Measurements from ENCODE around the gene MEP1A.
"Not testable (repeated sequence)": the region's sequence is repeated elsewhere in the genome, so short reads cannot be mapped to it uniquely, and the experiment has no call there.

DNA sequence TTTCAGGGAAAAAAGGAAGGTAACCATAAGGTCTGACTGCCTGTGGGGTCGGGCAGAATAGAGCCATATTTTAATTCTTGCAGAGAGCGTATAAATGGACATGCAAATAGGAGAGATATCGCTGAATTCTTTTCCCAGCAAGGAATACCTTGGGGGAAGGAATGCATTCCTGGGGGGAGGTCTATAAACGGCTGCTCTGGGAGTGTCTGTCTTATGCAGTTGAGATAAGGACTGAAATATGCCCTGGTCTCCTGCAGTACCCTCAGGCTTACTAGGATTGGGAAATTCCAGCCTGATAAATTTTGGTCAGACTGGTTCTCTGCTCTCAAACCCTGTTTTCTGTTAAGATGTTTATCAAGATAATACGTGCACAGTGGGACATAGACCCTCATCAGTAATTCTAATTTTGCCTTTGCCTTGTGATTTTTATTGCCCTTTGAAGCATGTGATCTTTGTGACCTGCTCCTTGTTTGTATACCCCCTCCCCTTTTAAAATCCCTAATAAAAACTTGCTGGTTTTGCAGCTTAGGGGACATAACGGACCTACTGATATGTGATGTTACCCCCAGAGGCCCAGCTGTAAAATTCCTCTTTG, 49.2 kb downstream of the MEP1A start:
- TF ChIP-seq, protein P1, sequence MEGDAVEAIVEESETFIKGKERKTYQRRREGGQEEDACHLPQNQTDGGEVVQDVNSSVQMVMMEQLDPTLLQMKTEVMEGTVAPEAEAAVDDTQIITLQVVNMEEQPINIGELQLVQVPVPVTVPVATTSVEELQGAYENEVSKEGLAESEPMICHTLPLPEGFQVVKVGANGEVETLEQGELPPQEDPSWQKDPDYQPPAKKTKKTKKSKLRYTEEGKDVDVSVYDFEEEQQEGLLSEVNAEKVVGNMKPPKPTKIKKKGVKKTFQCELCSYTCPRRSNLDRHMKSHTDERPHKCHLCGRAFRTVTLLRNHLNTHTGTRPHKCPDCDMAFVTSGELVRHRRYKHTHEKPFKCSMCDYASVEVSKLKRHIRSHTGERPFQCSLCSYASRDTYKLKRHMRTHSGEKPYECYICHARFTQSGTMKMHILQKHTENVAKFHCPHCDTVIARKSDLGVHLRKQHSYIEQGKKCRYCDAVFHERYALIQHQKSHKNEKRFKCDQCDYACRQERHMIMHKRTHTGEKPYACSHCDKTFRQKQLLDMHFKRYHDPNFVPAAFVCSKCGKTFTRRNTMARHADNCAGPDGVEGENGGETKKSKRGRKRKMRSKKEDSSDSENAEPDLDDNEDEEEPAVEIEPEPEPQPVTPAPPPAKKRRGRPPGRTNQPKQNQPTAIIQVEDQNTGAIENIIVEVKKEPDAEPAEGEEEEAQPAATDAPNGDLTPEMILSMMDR (IDR thresholded peaks at IDR 0.05), result not testable (repeated sequence)
- not testable (repeated sequence) for TF ChIP-seq POLR2A (IDR thresholded peaks at IDR 0.05)

All from right lobe of liver (tissue), 4 donors.